ENCODE measurements around the gene CEMIP. TPM values are rescaled to one million over a fixed set of nuclear protein-coding genes. Genes with fewer than 3 reads are reported as not detected.

CEMIP gene, protein sequence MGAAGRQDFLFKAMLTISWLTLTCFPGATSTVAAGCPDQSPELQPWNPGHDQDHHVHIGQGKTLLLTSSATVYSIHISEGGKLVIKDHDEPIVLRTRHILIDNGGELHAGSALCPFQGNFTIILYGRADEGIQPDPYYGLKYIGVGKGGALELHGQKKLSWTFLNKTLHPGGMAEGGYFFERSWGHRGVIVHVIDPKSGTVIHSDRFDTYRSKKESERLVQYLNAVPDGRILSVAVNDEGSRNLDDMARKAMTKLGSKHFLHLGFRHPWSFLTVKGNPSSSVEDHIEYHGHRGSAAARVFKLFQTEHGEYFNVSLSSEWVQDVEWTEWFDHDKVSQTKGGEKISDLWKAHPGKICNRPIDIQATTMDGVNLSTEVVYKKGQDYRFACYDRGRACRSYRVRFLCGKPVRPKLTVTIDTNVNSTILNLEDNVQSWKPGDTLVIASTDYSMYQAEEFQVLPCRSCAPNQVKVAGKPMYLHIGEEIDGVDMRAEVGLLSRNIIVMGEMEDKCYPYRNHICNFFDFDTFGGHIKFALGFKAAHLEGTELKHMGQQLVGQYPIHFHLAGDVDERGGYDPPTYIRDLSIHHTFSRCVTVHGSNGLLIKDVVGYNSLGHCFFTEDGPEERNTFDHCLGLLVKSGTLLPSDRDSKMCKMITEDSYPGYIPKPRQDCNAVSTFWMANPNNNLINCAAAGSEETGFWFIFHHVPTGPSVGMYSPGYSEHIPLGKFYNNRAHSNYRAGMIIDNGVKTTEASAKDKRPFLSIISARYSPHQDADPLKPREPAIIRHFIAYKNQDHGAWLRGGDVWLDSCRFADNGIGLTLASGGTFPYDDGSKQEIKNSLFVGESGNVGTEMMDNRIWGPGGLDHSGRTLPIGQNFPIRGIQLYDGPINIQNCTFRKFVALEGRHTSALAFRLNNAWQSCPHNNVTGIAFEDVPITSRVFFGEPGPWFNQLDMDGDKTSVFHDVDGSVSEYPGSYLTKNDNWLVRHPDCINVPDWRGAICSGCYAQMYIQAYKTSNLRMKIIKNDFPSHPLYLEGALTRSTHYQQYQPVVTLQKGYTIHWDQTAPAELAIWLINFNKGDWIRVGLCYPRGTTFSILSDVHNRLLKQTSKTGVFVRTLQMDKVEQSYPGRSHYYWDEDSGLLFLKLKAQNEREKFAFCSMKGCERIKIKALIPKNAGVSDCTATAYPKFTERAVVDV (N-terminal part only)
- total RNA-seq (2013), result not detected
- polyA plus RNA-seq (not detected), polyA minus RNA-seq (not detected in 2 replicates), total RNA-seq (0.06 to 4.0 (median 0.26) reads per million in 11 experiments)

DNA sequence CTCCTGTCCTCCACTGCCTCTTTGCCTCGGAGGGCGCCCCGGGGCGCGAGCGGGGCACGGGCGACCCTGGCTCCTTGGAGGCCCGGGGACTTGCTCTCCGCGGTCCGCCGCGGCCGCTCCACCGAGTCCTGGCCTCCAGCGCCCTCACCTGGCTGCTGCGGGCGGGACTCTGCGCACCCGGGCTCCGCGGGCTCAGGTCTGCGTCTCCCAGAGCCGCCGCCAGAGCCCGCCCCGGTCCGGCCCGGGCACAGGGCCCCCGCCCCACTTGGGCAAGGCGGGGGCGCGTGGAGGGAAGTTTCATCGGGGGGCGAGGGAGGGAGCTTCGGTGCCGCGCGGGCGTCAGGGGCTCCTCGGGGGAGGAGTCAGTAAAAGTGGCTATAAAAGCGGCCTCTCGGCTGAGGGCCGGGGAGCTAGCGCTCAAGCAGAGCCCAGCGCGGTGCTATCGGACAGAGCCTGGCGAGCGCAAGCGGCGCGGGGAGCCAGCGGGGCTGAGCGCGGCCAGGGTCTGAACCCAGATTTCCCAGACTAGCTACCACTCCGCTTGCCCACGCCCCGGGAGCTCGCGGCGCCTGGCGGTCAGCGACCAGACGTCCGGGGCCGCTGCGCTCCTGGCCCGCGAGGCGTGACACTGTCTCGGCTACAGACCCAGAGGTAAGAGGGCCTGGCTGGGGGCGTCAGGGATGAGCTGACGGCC lies at the start of gene CEMIP:
CEMIP (plus strand) TSS at position 407 of the 694 bp plus-strand sequence. CDS start 94,510 bp downstream, outside the sequence.
- intact Hi-C loops (cut with micrococcal nuclease), result loop anchor here (5.0 kb wide), 2 partner anchors 82 to 322 kb away; partner anchors contain the start of gene ABHD17C (in 1 of the 2)
- DNase-seq, result peak in 1 of 3 donors; percentile 32
- Mint-ChIP-seq H3K27ac (peak within 1 kb of the TSS in 1 of 7 donors; percentile 23), H3K4me3 (peak within 1 kb of the TSS; percentile 55 to 94), H3K4me1 (peaks cover 32% of the 10 kb centered on the region), H3K36me3 (peaks cover 7 to 12% of the 10 kb centered on the region in 2 donors), H3K27me3 (ENCODE audit: low read depth in 3 of 3) (peaks cover 45 to 68% (median 66%) of the 10 kb centered on the region in 3 donors), H3K9me3 (peaks cover 2 to 21% (median 11%) of the 10 kb centered on the region in 7 donors)
- peaks cover 47 to 61% of the 10 kb centered on the region in 2 donors for H3K27me3 ChIP-seq (ENCODE audit: control insufficient read depth in 2 of 2, insufficient read depth in 2 of 2, low read length in 2 of 2)
- H3K4me1 ChIP-seq (ENCODE audit: control insufficient read depth in 1 of 2, insufficient read depth in 2 of 2, low read length in 2 of 2), result peaks cover 33 to 44% of the 10 kb centered on the region in 2 donors
- H4K20me1 ChIP-seq (ENCODE audit: insufficient read depth, low read length), result no peaks in the 10 kb centered on the region
- no peak within 1 kb of the TSS for H3K9ac ChIP-seq (ENCODE audit: insufficient read depth, low read length, poor library complexity, severe bottlenecking)
- no peaks in the 10 kb centered on the region for H3K36me3 ChIP-seq (replicated peaks in 1 of 2; ENCODE audit: control insufficient read depth in 1 of 2, insufficient read depth in 2 of 2, low read length in 2 of 2)
- H3K27ac ChIP-seq (ENCODE audit: low read depth in 1 of 2, low read length in 2 of 2), result no peak within 1 kb of the TSS
- H3K4me3 ChIP-seq (replicated peaks in 1 of 3; ENCODE audit: low read depth in 2 of 3, low read length in 3 of 3), result peak within 1 kb of the TSS; percentile 3 to 68 (median 15)
- peak within 1 kb of the TSS; percentile 31 for H2AFZ ChIP-seq (ENCODE audit: insufficient read depth, low read depth, low read length, poor library complexity, severe bottlenecking)
- TF ChIP-seq, protein P1, sequence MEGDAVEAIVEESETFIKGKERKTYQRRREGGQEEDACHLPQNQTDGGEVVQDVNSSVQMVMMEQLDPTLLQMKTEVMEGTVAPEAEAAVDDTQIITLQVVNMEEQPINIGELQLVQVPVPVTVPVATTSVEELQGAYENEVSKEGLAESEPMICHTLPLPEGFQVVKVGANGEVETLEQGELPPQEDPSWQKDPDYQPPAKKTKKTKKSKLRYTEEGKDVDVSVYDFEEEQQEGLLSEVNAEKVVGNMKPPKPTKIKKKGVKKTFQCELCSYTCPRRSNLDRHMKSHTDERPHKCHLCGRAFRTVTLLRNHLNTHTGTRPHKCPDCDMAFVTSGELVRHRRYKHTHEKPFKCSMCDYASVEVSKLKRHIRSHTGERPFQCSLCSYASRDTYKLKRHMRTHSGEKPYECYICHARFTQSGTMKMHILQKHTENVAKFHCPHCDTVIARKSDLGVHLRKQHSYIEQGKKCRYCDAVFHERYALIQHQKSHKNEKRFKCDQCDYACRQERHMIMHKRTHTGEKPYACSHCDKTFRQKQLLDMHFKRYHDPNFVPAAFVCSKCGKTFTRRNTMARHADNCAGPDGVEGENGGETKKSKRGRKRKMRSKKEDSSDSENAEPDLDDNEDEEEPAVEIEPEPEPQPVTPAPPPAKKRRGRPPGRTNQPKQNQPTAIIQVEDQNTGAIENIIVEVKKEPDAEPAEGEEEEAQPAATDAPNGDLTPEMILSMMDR (IDR thresholded peaks at IDR 0.05), result peak; percentile 60
- H3K4me2 ChIP-seq (replicated peaks; ENCODE audit: extremely low read depth, low read length, poor library complexity, severe bottlenecking), result peak within 1 kb of the TSS; percentile 71
- no peaks in the 10 kb centered on the region for H3K79me2 ChIP-seq (ENCODE audit: insufficient read depth, low read length)
- H3K9me3 ChIP-seq (replicated peaks in 1 of 2; ENCODE audit: control insufficient read depth in 1 of 2, insufficient read depth in 1 of 2, low read length in 2 of 2), result peaks cover 12 to 22% of the 10 kb centered on the region in 2 donors
- under 1% methylated on average over 73 of the region's 75 CpGs for WGBS (ENCODE audit: insufficient coverage)
